ENCODE measurements around the gene IL1B.

Gene IL1B

DNA sequence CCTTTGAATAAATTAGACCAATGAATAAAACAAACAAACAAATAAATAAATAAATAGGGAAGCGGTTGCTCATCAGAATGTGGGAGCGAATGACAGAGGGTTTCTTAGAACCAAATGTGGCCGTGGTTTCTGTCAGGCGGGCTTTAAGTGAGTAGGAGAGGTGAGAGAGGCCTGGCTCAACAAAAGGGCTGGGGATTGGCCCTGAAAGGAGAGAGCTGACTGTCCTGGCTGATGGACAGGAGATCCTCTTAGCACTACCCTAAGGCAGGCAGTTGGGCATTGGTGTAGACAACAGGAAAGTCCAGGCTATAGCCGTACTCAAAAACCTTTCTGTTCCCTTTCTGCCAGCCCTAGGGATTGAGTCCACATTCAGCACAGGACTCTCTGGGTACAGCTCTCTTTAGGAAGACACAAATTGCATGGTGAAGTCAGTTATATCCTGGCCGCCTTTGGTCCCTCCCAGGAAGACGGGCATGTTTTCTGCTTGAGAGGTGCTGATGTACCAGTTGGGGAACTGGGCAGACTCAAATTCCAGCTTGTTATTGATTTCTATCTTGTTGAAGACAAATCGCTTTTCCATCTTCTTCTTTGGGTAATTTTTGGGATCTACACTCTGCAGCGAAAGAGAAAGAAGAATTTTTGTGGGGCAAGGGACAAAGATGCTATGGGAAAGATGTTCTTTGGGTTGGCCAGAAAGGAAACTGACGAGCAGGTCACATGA lies 6.5 kb downstream of the IL1B start:
- H3K27ac ChIP-seq (ENCODE audit: low read depth in 2 of 2, low read length in 2 of 2), result no peak overlapping the region
- no peaks in the 10 kb centered on the region for H3K9me3 ChIP-seq (ENCODE audit: control insufficient read depth in 2 of 2, low read length in 2 of 2)
- H3K4me1 ChIP-seq (ENCODE audit: control insufficient read depth in 2 of 2, insufficient read depth in 2 of 2, low read length in 2 of 2), result peaks cover 10 to 11% of the 10 kb centered on the region in 2 donors
- no peak overlapping the region for H3K9ac ChIP-seq (ENCODE audit: low read depth in 1 of 2, low read length in 2 of 2)
- H3K4me3 ChIP-seq (ENCODE audit: low read length in 2 of 2), result no peak overlapping the region
- H3K36me3 ChIP-seq (ENCODE audit: control insufficient read depth in 2 of 2, insufficient read depth in 2 of 2, low read length in 2 of 2), result no peaks in the 10 kb centered on the region
- no peaks in the 10 kb centered on the region for H3K27me3 ChIP-seq (ENCODE audit: control insufficient read depth in 2 of 2, insufficient read depth in 2 of 2, low read length in 2 of 2)

DNA sequence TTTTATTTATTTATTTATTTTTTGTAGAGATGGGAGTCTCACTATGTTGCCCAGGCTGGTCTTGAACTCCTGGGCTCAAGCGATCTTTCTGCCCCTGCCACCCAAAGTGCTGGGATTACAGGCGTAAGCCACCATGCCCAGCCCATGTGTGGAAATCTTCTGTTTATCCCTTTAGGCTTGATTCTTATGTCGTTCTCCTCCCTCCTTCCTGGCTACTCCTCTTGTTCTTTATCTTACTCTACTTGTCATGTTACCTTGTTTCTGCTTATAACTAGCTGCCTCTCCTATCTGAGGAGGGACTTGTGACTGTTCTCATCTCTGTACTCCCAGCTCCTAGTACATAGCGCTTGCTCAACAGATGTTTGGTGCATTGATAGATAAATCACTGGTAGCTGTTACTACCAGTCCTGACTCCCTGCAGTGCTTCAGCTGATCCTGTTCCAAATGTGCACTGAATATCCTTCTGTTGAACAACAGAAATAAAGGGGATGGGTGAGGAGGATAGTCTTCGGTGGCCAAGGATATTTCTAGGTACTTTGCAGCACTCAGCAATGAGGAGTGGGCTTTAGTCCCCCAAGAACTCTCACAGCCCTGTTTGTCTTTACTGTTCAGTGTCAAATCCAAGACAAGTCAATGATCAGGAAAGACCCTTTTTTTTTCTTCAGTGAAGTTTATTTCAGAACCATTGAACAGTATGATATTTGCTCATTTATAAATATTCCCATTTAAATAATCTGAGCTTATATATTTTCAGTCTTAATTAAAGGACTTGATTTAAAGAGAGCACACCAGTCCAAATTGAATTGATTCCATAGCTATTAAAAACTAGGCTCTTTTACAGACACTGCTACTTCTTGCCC lies 7.2 kb downstream of the IL1B start:
- no peak overlapping the region for H3K27ac ChIP-seq (ENCODE audit: low read depth in 2 of 2, low read length in 2 of 2)
- no peak overlapping the region for H3K4me3 ChIP-seq (ENCODE audit: low read length in 2 of 2)
- H3K9me3 ChIP-seq (ENCODE audit: control insufficient read depth in 2 of 2, low read length in 2 of 2), result no peaks in the 10 kb centered on the region
- no peaks in the 10 kb centered on the region for H3K36me3 ChIP-seq (ENCODE audit: control insufficient read depth in 2 of 2, insufficient read depth in 2 of 2, low read length in 2 of 2)
- no peaks in the 10 kb centered on the region for H3K27me3 ChIP-seq (ENCODE audit: control insufficient read depth in 2 of 2, insufficient read depth in 2 of 2, low read length in 2 of 2)
- peaks cover 5% of the 10 kb centered on the region in 2 donors for H3K4me1 ChIP-seq (ENCODE audit: control insufficient read depth in 2 of 2, insufficient read depth in 2 of 2, low read length in 2 of 2)
- H3K9ac ChIP-seq (ENCODE audit: low read depth in 1 of 2, low read length in 2 of 2), result no peak overlapping the region

- H3K36me3 ChIP-seq (ENCODE audit: control insufficient read depth in 2 of 2, insufficient read depth in 2 of 2, low read length in 2 of 2), result no peaks in the 10 kb centered on the region
- H3K4me1 ChIP-seq (ENCODE audit: control insufficient read depth in 2 of 2, insufficient read depth in 2 of 2, low read length in 2 of 2), result no peaks in the 10 kb centered on the region
- no peaks in the 10 kb centered on the region for H3K9me3 ChIP-seq (ENCODE audit: control insufficient read depth in 2 of 2, low read length in 2 of 2)
- H3K4me3 ChIP-seq (ENCODE audit: low read length in 2 of 2), result no peak overlapping the region
- no peak overlapping the region for H3K9ac ChIP-seq (ENCODE audit: low read depth in 1 of 2, low read length in 2 of 2)
- no peaks in the 10 kb centered on the region for H3K27me3 ChIP-seq (ENCODE audit: control insufficient read depth in 2 of 2, insufficient read depth in 2 of 2, low read length in 2 of 2)
- no peak overlapping the region for H3K27ac ChIP-seq (ENCODE audit: low read depth in 2 of 2, low read length in 2 of 2)
Observed at GRCh38 chr2:112828251-112828691, 8.3 kb downstream of the IL1B start.

DNA sequence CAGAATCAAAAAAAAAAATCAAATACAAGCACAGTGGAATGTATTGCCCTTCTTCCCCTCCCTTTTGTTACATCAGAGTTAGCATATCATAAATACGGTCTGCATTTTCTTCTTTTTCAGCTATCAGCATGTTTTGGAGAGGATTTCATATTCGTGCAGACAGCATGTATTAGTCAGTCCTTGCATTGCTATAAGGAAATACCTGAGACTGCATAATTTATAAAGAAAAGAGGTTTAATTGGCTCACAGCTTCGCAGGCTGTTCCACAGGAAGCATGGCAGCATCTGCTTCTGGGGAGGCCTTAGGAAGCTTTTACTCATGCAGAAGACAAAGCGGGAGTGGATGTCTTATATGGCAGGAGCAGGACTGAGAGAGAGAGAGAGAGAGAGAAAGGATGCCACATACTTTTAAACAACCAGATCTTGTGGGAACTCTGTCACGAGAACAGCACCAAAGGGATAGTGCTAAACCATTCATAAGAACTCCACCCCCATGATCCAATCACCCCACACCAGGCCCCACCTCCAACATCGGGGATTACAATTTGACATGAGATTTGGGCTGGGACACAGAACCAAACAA lies 8.9 kb downstream of the IL1B start:
- no peak overlapping the region for H3K9ac ChIP-seq (ENCODE audit: low read depth in 1 of 2, low read length in 2 of 2)
- no peak overlapping the region for H3K4me3 ChIP-seq (ENCODE audit: low read length in 2 of 2)
- H3K9me3 ChIP-seq (ENCODE audit: control insufficient read depth in 2 of 2, low read length in 2 of 2), result no peaks in the 10 kb centered on the region
- H3K27ac ChIP-seq (ENCODE audit: low read depth in 2 of 2, low read length in 2 of 2), result no peak overlapping the region
- H3K27me3 ChIP-seq (ENCODE audit: control insufficient read depth in 2 of 2, insufficient read depth in 2 of 2, low read length in 2 of 2), result no peaks in the 10 kb centered on the region
- H3K4me1 ChIP-seq (ENCODE audit: control insufficient read depth in 2 of 2, insufficient read depth in 2 of 2, low read length in 2 of 2), result no peaks in the 10 kb centered on the region
- no peaks in the 10 kb centered on the region for H3K36me3 ChIP-seq (ENCODE audit: control insufficient read depth in 2 of 2, insufficient read depth in 2 of 2, low read length in 2 of 2)

DNA sequence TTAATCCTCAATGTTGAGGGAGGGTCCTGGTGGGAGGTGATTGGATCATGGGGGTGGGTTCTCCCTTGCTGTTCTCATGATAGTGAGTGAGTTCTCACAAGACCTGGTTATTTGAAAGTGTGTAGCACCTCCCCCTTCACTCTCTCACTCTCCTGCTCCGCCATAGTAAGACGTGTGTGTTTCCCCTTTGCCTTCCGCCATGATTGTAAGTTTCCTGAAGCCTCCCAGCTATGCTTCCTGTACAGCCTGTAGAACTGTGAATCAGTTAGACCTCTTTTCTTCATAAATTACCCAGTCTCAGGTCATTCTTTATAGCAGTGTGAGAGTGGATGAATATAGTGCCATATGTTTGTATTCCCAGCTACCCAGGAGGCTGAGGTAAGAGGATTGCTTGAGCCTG lies 9.6 kb downstream of the IL1B start:
- no peaks in the 10 kb centered on the region for H3K36me3 ChIP-seq (ENCODE audit: control insufficient read depth in 2 of 2, insufficient read depth in 2 of 2, low read length in 2 of 2)
- peaks cover 0 to 1% of the 10 kb centered on the region in 2 donors for H3K4me1 ChIP-seq (ENCODE audit: control insufficient read depth in 2 of 2, insufficient read depth in 2 of 2, low read length in 2 of 2)
- no peak overlapping the region for H3K9ac ChIP-seq (ENCODE audit: low read depth in 1 of 2, low read length in 2 of 2)
- H3K9me3 ChIP-seq (ENCODE audit: control insufficient read depth in 2 of 2, low read length in 2 of 2), result no peaks in the 10 kb centered on the region
- no peak overlapping the region for H3K4me3 ChIP-seq (ENCODE audit: low read length in 2 of 2)
- H3K27ac ChIP-seq (ENCODE audit: low read depth in 2 of 2, low read length in 2 of 2), result no peak overlapping the region
- H3K27me3 ChIP-seq (ENCODE audit: control insufficient read depth in 2 of 2, insufficient read depth in 2 of 2, low read length in 2 of 2), result no peaks in the 10 kb centered on the region

DNA sequence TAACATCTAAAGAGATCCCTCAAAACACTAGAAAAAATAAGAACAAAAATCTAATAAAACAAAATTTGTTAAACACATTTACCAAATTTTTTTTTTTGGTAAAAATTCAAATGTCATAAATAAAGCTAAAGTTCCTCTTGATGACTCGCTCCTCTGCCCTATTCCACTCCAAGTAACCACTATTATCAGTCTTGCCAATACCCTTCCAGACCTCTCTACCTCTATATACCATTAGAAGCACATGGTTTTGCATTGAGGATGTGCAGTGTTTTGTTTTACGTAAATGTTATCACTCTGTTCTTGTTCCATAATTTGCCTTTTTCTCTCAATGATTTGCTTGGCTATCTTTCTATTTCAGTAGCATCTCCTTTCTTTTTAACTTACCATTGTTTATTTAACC lies 10.9 kb downstream of the IL1B start:
- Histone ChIP-seq H3K27ac (ENCODE audit: low read depth in 2 of 2, low read length in 2 of 2) (no peak overlapping the region), H3K9ac (ENCODE audit: low read depth in 1 of 2, low read length in 2 of 2) (no peak overlapping the region), H3K27me3 (ENCODE audit: control insufficient read depth in 2 of 2, insufficient read depth in 2 of 2, low read length in 2 of 2) (no peaks in the 10 kb centered on the region), H3K36me3 (ENCODE audit: control insufficient read depth in 2 of 2, insufficient read depth in 2 of 2, low read length in 2 of 2) (no peaks in the 10 kb centered on the region), H3K4me1 (ENCODE audit: control insufficient read depth in 2 of 2, insufficient read depth in 2 of 2, low read length in 2 of 2) (peaks cover 0 to 4% of the 10 kb centered on the region in 2 donors), H3K4me3 (ENCODE audit: low read length in 2 of 2) (no peak overlapping the region), H3K9me3 (ENCODE audit: control insufficient read depth in 2 of 2, low read length in 2 of 2) (no peaks in the 10 kb centered on the region)

- Histone ChIP-seq H3K4me1 (ENCODE audit: control insufficient read depth in 2 of 2, insufficient read depth in 2 of 2, low read length in 2 of 2) (peaks cover 0 to 4% of the 10 kb centered on the region in 2 donors), H3K36me3 (ENCODE audit: control insufficient read depth in 2 of 2, insufficient read depth in 2 of 2, low read length in 2 of 2) (no peaks in the 10 kb centered on the region), H3K27ac (ENCODE audit: low read depth in 2 of 2, low read length in 2 of 2) (no peak overlapping the region), H3K4me3 (ENCODE audit: low read length in 2 of 2) (no peak overlapping the region), H3K9me3 (ENCODE audit: control insufficient read depth in 2 of 2, low read length in 2 of 2) (no peaks in the 10 kb centered on the region), H3K9ac (ENCODE audit: low read depth in 1 of 2, low read length in 2 of 2) (no peak overlapping the region), H3K27me3 (ENCODE audit: control insufficient read depth in 2 of 2, insufficient read depth in 2 of 2, low read length in 2 of 2) (no peaks in the 10 kb centered on the region)
Observed at GRCh38 chr2:112824694-112825085, 11.9 kb downstream of the IL1B start.

- Histone ChIP-seq H3K36me3 (ENCODE audit: control insufficient read depth in 2 of 2, insufficient read depth in 2 of 2, low read length in 2 of 2) (no peaks in the 10 kb centered on the region), H3K27ac (ENCODE audit: low read depth in 2 of 2, low read length in 2 of 2) (no peak overlapping the region), H3K27me3 (ENCODE audit: control insufficient read depth in 2 of 2, insufficient read depth in 2 of 2, low read length in 2 of 2) (no peaks in the 10 kb centered on the region), H3K4me1 (ENCODE audit: control insufficient read depth in 2 of 2, insufficient read depth in 2 of 2, low read length in 2 of 2) (peaks cover 0 to 4% of the 10 kb centered on the region in 2 donors), H3K4me3 (ENCODE audit: low read length in 2 of 2) (no peak overlapping the region), H3K9ac (ENCODE audit: low read depth in 1 of 2, low read length in 2 of 2) (no peak overlapping the region), H3K9me3 (ENCODE audit: control insufficient read depth in 2 of 2, low read length in 2 of 2) (no peaks in the 10 kb centered on the region)
Observed at GRCh38 chr2:112821682-112822081, 14.9 kb downstream of the IL1B start.

GRCh38 chr2:112821142-112821541 lies 15.4 kb downstream of the IL1B start:
- no peaks in the 10 kb centered on the region for H3K36me3 ChIP-seq (ENCODE audit: control insufficient read depth in 2 of 2, insufficient read depth in 2 of 2, low read length in 2 of 2)
- no peak overlapping the region for H3K27ac ChIP-seq (ENCODE audit: low read depth in 2 of 2, low read length in 2 of 2)
- no peaks in the 10 kb centered on the region for H3K27me3 ChIP-seq (ENCODE audit: control insufficient read depth in 2 of 2, insufficient read depth in 2 of 2, low read length in 2 of 2)
- no peak overlapping the region for H3K9ac ChIP-seq (ENCODE audit: low read depth in 1 of 2, low read length in 2 of 2)
- H3K4me3 ChIP-seq (ENCODE audit: low read length in 2 of 2), result no peak overlapping the region
- peaks cover 0 to 4% of the 10 kb centered on the region in 2 donors for H3K4me1 ChIP-seq (ENCODE audit: control insufficient read depth in 2 of 2, insufficient read depth in 2 of 2, low read length in 2 of 2)
- no peaks in the 10 kb centered on the region for H3K9me3 ChIP-seq (ENCODE audit: control insufficient read depth in 2 of 2, low read length in 2 of 2)

DNA sequence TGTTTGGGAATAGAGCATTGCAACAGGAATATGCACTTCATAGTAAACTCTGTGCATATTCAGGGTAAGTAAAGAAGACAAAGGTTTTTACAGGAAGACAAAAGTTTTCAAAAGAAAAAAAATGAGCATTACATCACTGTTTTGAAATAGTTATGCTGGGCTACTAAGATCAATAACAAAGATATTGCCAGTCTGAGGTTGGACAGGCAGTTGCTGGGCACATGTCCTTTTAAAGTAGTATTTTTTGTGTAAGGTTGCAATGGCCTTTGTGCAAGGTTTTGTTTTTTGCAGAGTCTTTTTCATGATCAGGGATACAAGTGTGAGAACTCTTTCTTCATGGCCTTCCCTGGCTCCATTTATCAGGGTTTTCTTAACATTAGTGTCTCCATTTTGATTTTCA lies 16.2 kb downstream of the IL1B start:
- Histone ChIP-seq H3K9me3 (ENCODE audit: control insufficient read depth in 2 of 2, low read length in 2 of 2) (no peaks in the 10 kb centered on the region), H3K27ac (ENCODE audit: low read depth in 2 of 2, low read length in 2 of 2) (no peak overlapping the region), H3K36me3 (ENCODE audit: control insufficient read depth in 2 of 2, insufficient read depth in 2 of 2, low read length in 2 of 2) (no peaks in the 10 kb centered on the region), H3K27me3 (ENCODE audit: control insufficient read depth in 2 of 2, insufficient read depth in 2 of 2, low read length in 2 of 2) (no peaks in the 10 kb centered on the region), H3K9ac (ENCODE audit: low read depth in 1 of 2, low read length in 2 of 2) (no peak overlapping the region), H3K4me1 (ENCODE audit: control insufficient read depth in 2 of 2, insufficient read depth in 2 of 2, low read length in 2 of 2) (peaks cover 0 to 4% of the 10 kb centered on the region in 2 donors), H3K4me3 (ENCODE audit: low read length in 2 of 2) (no peak overlapping the region)
